ENCODE measurements around the gene CHD1. TPM values are rescaled to one million over a fixed set of nuclear protein-coding genes. Genes with fewer than 3 reads are reported as not detected.

CHD1 gene
- total and polyA plus RNA-seq, 2 of the 13 experiments (the other 11 are each of a cell fraction or from before 2014, with no cell fraction given) = 22.8 to 55.9 TPM

GRCh38 chr5:98928873-98929709, at the start of gene CHD1 (continued):
- TF ChIP-seq HOXA9 (CRISPR knock-in tag; IDR thresholded peaks at IDR 0.05; ENCODE audit: borderline replicate concordance) (peak; percentile 89), ZNF331 (CRISPR knock-in tag; IDR thresholded peaks at IDR 0.05) (peak; percentile 67), SETDB1 (CRISPR knock-in tag; IDR thresholded peaks at IDR 0.05; ENCODE audit: borderline replicate concordance) (0 out of 2 replicates have a peak, but pooled peaks have one; percentile 43), KLF11 (CRISPR knock-in tag; IDR thresholded peaks at IDR 0.05) (peak; percentile 15; the same call in 1 of the 2 replicates), SNAPC4 (CRISPR knock-in tag; IDR thresholded peaks at IDR 0.05) (peak; percentile 82), SP1 (IDR thresholded peaks at IDR 0.05) (no peak), SP1 (CRISPR knock-in tag; IDR thresholded peaks at IDR 0.05) (no peak; the same call in 1 of the 2 replicates), PATZ1 (CRISPR knock-in tag; IDR thresholded peaks at IDR 0.05) (peak; percentile 81), CBX2 (IDR thresholded peaks at IDR 0.05; ENCODE audit: low read depth, low read length) (no peak), CBX2 (CRISPR knock-in tag; IDR thresholded peaks at IDR 0.05; ENCODE audit: low read depth) (peak; percentile 54; the same call in 1 of the 2 replicates), ZNF607 (CRISPR knock-in tag; IDR thresholded peaks at IDR 0.05; ENCODE audit: borderline replicate concordance) (peak; percentile 83), ZNF567 (CRISPR knock-in tag; IDR thresholded peaks at IDR 0.05; ENCODE audit: borderline replicate concordance) (peak; percentile 91; the same call in 1 of the 2 replicates), CEBPG (CRISPR knock-in tag; IDR thresholded peaks at IDR 0.05) (peak; percentile 92), HDAC2 (CRISPR knock-in tag; IDR thresholded peaks at IDR 0.05) (peak; percentile 72), NFYC (CRISPR knock-in tag; IDR thresholded peaks at IDR 0.05) (peak; percentile 66), ZNF136 (CRISPR knock-in tag; IDR thresholded peaks at IDR 0.05; ENCODE audit: low read depth) (peak; percentile 95; the same call in 1 of the 2 replicates), CREB3 (CRISPR knock-in tag; IDR thresholded peaks at IDR 0.05) (0 out of 2 replicates have a peak, but pooled peaks have one; percentile 38), ZNF619 (CRISPR knock-in tag; IDR thresholded peaks at IDR 0.05) (peak; percentile 58; the same call in 1 of the 2 replicates), SRSF1 (optimal IDR thresholded peaks at IDR 0.05; ENCODE audit: low read depth, low read length) (peak; percentile 93), TGIF2 (CRISPR knock-in tag; IDR thresholded peaks at IDR 0.05) (peak; percentile 48; the same call in 1 of the 2 replicates), RNF2 (conservative IDR thresholded peaks at IDR 0.05; ENCODE audit: low read depth) (0 out of 2 replicates have a peak, but pooled peaks have one; percentile 28), SNAPC5 (CRISPR knock-in tag; IDR thresholded peaks at IDR 0.05; ENCODE audit: borderline replicate concordance) (no peak)

Data from HepG2 (cell line).